Right atrium auricular region (tissue), 2 donors: Measurements from ENCODE around the gene GPX4. TPM values are rescaled to one million over a fixed set of nuclear protein-coding genes. Genes with fewer than 3 reads are reported as not detected.

Experiments used
- DNase-seq: peaks from one replicate; pipeline ENCODE4 v3.0.0-alpha.2; 2019; ENCODE audit warnings: low spot score
- H3K27ac ChIP-seq, 2 donors: fragments of 200-600 bp; sonication (generic); 1 replicate in 1 of 2; 2 replicates in 1 of 2; pipeline ENCODE4 v1.5.1; 2016 to 2019
- H3K27me3 ChIP-seq, 2 donors: fragments of 200-600 bp; sonication (generic); one replicate each; pipeline versions ENCODE4 v1.5.1 to v1.6.0; 2017 to 2019
- H3K36me3 ChIP-seq: fragments of 200-600 bp; sonication (generic); one replicate; pipeline ENCODE4 v1.5.1; 2016
- H3K4me1 ChIP-seq, 2 donors: fragments of 200-600 bp; sonication (generic); one replicate each; pipeline versions ENCODE4 v1.5.1 to v1.6.0; 2017 to 2019
- H3K4me3 ChIP-seq, 2 donors: fragments of 200-600 bp; sonication (generic); 1 replicate in 1 of 2; 2 replicates in 1 of 2; pipeline ENCODE4 v1.5.1; 2017 to 2019; ENCODE audit warnings: mild to moderate bottlenecking in 1 of 2, moderate library complexity in 1 of 2
- H3K9me3 ChIP-seq, 2 donors: fragments of 200-600 bp; sonication (generic); one replicate each; pipeline ENCODE4 v1.5.1; 2019
- total RNA-seq, 2 donors: library from RNA; depleted of rRNA; stranded (reverse); fragments of >200 nt; gene quantifications; one replicate each; pipeline ENCODE4 v1.1.0, GENCODE V29; 2016
- TF ChIP-seq, protein P1 (sequence below), 2 donors: fragments of 200-600 bp; sonication (generic); IDR thresholded peaks; one replicate each; pipeline ENCODE4 v1.5.1; 2019; ENCODE audit warnings: antibody characterized with exemption in 2 of 2

GPX4 gene
- total RNA-seq, 2 donors from 2014 or later: 404 to 529 TPM

GRCh38 chr19:1082928-1083816 lies 20.6 kb upstream of the GPX4 start:
- DNase-seq: no peak
- H3K27me3 ChIP-seq: no peaks in the 10 kb centered on the region
- H3K36me3 ChIP-seq: peaks cover under 1% of the 10 kb centered on the region
- TF ChIP-seq, protein P1, sequence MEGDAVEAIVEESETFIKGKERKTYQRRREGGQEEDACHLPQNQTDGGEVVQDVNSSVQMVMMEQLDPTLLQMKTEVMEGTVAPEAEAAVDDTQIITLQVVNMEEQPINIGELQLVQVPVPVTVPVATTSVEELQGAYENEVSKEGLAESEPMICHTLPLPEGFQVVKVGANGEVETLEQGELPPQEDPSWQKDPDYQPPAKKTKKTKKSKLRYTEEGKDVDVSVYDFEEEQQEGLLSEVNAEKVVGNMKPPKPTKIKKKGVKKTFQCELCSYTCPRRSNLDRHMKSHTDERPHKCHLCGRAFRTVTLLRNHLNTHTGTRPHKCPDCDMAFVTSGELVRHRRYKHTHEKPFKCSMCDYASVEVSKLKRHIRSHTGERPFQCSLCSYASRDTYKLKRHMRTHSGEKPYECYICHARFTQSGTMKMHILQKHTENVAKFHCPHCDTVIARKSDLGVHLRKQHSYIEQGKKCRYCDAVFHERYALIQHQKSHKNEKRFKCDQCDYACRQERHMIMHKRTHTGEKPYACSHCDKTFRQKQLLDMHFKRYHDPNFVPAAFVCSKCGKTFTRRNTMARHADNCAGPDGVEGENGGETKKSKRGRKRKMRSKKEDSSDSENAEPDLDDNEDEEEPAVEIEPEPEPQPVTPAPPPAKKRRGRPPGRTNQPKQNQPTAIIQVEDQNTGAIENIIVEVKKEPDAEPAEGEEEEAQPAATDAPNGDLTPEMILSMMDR (IDR thresholded peaks at IDR 0.05): no peak
- H3K27ac ChIP-seq: no peak overlapping the region
- H3K4me3 ChIP-seq: peak overlapping the region in 1 of 2 donors; percentile 26
- peaks cover 0 to 19% of the 10 kb centered on the region in 2 donors for H3K4me1 ChIP-seq
- H3K9me3 ChIP-seq: no peaks in the 10 kb centered on the region

- H3K36me3 ChIP-seq: peaks cover 11% of the 10 kb centered on the region
These were observed 19.5 kb upstream of the GPX4 start for GRCh38 chr19:1084024-1084868.

DNA sequence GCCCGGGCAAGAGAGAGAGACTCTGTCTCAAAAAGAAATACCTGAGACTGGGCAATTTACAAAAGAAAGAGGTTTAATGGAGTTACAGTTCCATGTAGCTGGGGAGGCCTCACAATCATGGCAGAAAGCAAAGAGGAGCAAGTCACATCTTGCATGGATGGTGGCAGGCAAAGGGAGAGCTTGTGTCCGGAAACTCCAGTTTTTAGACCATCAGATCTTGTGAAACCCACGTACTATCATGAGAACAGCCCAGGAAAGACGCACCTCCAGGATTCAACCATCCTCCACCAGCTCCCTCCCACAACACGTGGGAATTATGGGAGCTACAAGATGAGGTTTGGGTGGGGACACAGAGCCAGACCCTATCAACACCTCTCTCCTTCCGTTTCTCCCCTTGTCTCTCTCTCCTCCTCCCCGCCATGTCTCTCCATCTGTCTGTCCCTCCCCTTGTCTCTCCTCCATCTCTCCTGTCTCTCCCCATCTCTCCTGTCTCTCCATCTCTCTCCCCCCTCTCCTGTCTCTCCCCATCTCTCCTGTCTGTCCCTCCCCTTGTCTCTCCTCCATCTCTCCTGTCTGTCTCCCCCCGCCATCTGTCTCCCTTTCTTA lies 18.6 kb upstream of the GPX4 start:
- Histone ChIP-seq H3K4me3 (no peak overlapping the region), H3K4me1 (peaks cover 0 to 31% of the 10 kb centered on the region in 2 donors), H3K36me3 (peaks cover 19% of the 10 kb centered on the region), H3K27ac (no peak overlapping the region), H3K27me3 (no peaks in the 10 kb centered on the region), H3K9me3 (no peaks in the 10 kb centered on the region)
- DNase-seq: no peak
- TF ChIP-seq, protein P1 (IDR thresholded peaks at IDR 0.05): no peak

More at GRCh38 chr19:1084024-1084868, 19.5 kb upstream of the GPX4 start:
- Histone ChIP-seq H3K4me3 (no peak overlapping the region), H3K9me3 (no peaks in the 10 kb centered on the region), H3K27ac (no peak overlapping the region), H3K27me3 (no peaks in the 10 kb centered on the region), H3K4me1 (peaks cover 0 to 30% of the 10 kb centered on the region in 2 donors)
- TF ChIP-seq, protein P1 (IDR thresholded peaks at IDR 0.05): no peak
- no peak for DNase-seq

DNA sequence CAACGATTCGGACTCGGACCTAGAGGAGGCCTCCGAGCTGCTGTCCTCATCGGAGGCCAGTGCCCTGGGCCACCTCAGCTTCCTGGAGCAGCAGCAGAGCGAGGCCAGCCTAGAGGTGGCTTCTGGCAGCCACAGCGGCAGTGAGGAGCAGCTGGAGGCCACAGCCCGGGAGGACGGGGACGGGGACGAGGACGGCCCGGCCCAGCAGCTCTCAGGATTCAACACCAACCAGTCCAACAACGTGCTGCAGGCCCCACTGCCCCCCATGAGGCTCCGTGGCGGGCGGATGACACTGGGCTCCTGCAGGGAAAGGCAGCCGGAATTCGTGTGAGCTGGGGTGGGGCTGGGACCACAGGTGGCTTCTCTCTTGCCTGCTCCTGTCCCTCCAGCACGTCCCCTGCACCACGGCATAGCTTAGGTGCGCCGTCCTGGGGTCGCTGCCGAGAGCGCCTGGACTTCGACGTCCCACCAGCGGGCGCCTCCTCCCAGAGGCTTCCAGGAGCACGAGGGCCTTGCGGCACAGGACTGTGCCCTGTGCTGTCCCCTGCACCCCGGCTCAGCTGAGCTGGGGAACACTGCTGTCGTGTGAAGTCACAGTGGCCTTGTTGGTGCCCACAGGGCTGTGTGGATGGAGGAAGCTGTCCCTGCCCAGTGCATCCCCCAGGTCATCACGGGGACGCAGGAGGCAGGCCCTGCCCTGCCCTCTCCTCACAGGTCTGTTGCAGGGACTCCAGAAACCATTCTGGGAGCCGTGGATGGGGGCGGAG lies 17.9 kb upstream of the GPX4 start:
- H3K9me3 ChIP-seq: no peaks in the 10 kb centered on the region
- H3K4me3 ChIP-seq: no peak overlapping the region
- DNase-seq: no peak
- no peak overlapping the region for H3K27ac ChIP-seq
- H3K27me3 ChIP-seq: no peaks in the 10 kb centered on the region
- H3K36me3 ChIP-seq: peaks cover 26% of the 10 kb centered on the region
- TF ChIP-seq, protein P1 (IDR thresholded peaks at IDR 0.05): no peak
- H3K4me1 ChIP-seq: peaks cover 0 to 31% of the 10 kb centered on the region in 2 donors

DNA sequence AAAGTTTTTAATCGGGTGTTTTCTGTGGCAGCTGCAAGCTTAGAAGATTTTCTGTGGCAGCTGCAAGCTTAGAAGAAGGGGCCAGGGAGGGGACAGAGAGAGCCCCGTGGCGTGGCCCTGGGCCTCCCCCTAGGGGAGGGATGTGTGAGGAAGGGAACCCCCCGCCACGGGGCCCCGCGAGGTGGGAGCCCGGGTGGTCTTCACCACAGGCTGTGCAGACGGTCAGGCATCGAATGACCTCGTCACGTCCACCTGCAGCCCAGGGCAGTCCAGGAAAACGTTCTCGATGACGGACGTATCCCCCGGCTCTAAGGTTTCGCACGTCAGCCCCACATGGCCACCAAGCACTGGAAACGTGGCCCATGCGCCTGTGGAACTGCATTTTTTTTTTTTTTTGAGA lies 17.2 kb upstream of the GPX4 start:
- H3K4me3 ChIP-seq: no peak overlapping the region
- no peaks in the 10 kb centered on the region for H3K27me3 ChIP-seq
- no peak overlapping the region for H3K27ac ChIP-seq
- H3K4me1 ChIP-seq: peaks cover 0 to 31% of the 10 kb centered on the region in 2 donors
- TF ChIP-seq, protein P1 (IDR thresholded peaks at IDR 0.05): no peak
- H3K36me3 ChIP-seq: peaks cover 33% of the 10 kb centered on the region
- DNase-seq: no peak
- H3K9me3 ChIP-seq: no peaks in the 10 kb centered on the region
